Astrocyte (in vitro differentiated cells and primary cell): ENCODE data around the gene DLGAP5. TPM values are rescaled to one million over a fixed set of nuclear protein-coding genes. Genes with fewer than 3 reads are reported as not detected.

Experiments
- DNase-seq: peaks from one replicate; pipeline ENCODE4 v3.0.0-alpha.2; 2010; ENCODE audit warnings: low read depth
- FAIRE-seq: peaks from 2 replicates; lab custom pipeline; 2011; peaks lifted over from hg19 to GRCh38; lab: Jason Lieb, UNC
- H2AFZ ChIP-seq: 2 replicates; pipeline ENCODE4 v1.6.0; 2012; ENCODE audit warnings: low read depth, low read length, inconsistent platforms
- H3K27ac ChIP-seq: 2 replicates; pipeline ENCODE4 v1.5.1; 2011; ENCODE audit warnings: low read depth, low read length, inconsistent platforms
- H3K27me3 ChIP-seq: 2 replicates; pipeline ENCODE4 v1.6.0; 2011; ENCODE audit warnings: low read length, inconsistent platforms; ENCODE audit not compliant: insufficient read depth
- H3K36me3 ChIP-seq: 2 replicates; pipeline ENCODE4 v1.5.1; 2011; ENCODE audit warnings: low read length, inconsistent platforms; ENCODE audit not compliant: insufficient read depth
- H3K4me1 ChIP-seq: 2 replicates; pipeline ENCODE4 v1.5.1; 2011; ENCODE audit warnings: low read length, inconsistent platforms; ENCODE audit not compliant: insufficient read depth
- H3K4me2 ChIP-seq: 2 replicates; pipeline ENCODE4 v1.6.0; 2012; ENCODE audit warnings: low read length, inconsistent platforms
- H3K4me3 ChIP-seq: 2 replicates; pipeline ENCODE4 v1.5.1; 2011; ENCODE audit warnings: low read depth, mild to moderate bottlenecking, low read length, inconsistent platforms; ENCODE audit not compliant: insufficient read depth
- H3K79me2 ChIP-seq: 2 replicates; pipeline ENCODE4 v1.6.0; 2012; ENCODE audit warnings: mild to moderate bottlenecking, low read length, inconsistent platforms; ENCODE audit not compliant: insufficient read depth
- H3K9ac ChIP-seq: 2 replicates; pipeline ENCODE4 v1.6.0; 2012; ENCODE audit warnings: mild to moderate bottlenecking, low read length, inconsistent platforms
- H3K9me3 ChIP-seq: 2 replicates; pipeline ENCODE4 v1.5.1; 2012; ENCODE audit warnings: low read depth, mild to moderate bottlenecking, low read length, inconsistent platforms; ENCODE audit not compliant: insufficient read depth
- H4K20me1 ChIP-seq: 2 replicates; pipeline ENCODE4 v1.6.0; 2012; ENCODE audit warnings: low read length, inconsistent platforms; ENCODE audit not compliant: insufficient read depth
- H3K27ac Mint-ChIP-seq: one replicate; pipeline ENCODE4 v1.8.0; 2021; ENCODE audit warnings: mild to moderate bottlenecking, mixed read lengths; ENCODE audit not compliant: unreplicated experiment
- H3K27me3 Mint-ChIP-seq: one replicate; pipeline ENCODE4 v1.8.0; 2021; ENCODE audit warnings: low read depth, mixed read lengths; ENCODE audit not compliant: unreplicated experiment
- H3K36me3 Mint-ChIP-seq: one replicate; pipeline ENCODE4 v1.8.0; 2021; ENCODE audit warnings: low read depth, mixed read lengths; ENCODE audit not compliant: unreplicated experiment
- H3K4me1 Mint-ChIP-seq: one replicate; pipeline ENCODE4 v1.8.0; 2021; ENCODE audit warnings: low read depth, mixed read lengths; ENCODE audit not compliant: unreplicated experiment
- H3K4me3 Mint-ChIP-seq: one replicate; pipeline ENCODE4 v1.8.0; 2021; ENCODE audit warnings: mild to moderate bottlenecking, moderate library complexity, mixed read lengths; ENCODE audit not compliant: unreplicated experiment
- H3K9me3 Mint-ChIP-seq: one replicate; pipeline ENCODE4 v1.8.0; 2021; ENCODE audit warnings: mild to moderate bottlenecking, mixed read lengths; ENCODE audit not compliant: unreplicated experiment
- CTCF ChIP-seq: IDR thresholded peaks from 2 replicates; pipeline ENCODE4 v1.5.1; 2011; ENCODE audit warnings: low read depth, mild to moderate bottlenecking, inconsistent platforms, low read length, moderate library complexity; ENCODE audit not compliant: insufficient read depth
- EZH2 ChIP-seq: IDR thresholded peaks from 2 replicates; pipeline ENCODE4 v1.6.1; 2012; ENCODE audit warnings: mild to moderate bottlenecking, low read length, inconsistent platforms; ENCODE audit not compliant: insufficient read depth
- total RNA-seq: library from RNA; stranded (reverse); gene quantifications from 2 replicates; pipeline ENCODE4 v1.2.1, GENCODE V29; 2021

DLGAP5 gene
- total RNA-seq, 1 donor from 2014 or later, result 5.4 TPM

GRCh38 chr14:55126034-55126433 lies 65.4 kb downstream of the DLGAP5 start:
- Mint-ChIP-seq H3K27me3 (peaks cover 5% of the 10 kb centered on the region), H3K9me3 (no peaks in the 10 kb centered on the region), H3K4me1 (peaks cover 38% of the 10 kb centered on the region), H3K27ac (no peak overlapping the region), H3K4me3 (no peak overlapping the region), H3K36me3 (no peaks in the 10 kb centered on the region)
- FAIRE-seq (no peak), DNase-seq (no peak)
- Histone ChIP-seq H3K36me3 (no peaks in the 10 kb centered on the region), H2AFZ (no peak overlapping the region), H3K9ac (no peak overlapping the region), H3K4me1 (peaks cover 30% of the 10 kb centered on the region), H3K4me2 (no peak overlapping the region), H4K20me1 (peaks cover 9% of the 10 kb centered on the region), H3K27ac (no peak overlapping the region), H3K9me3 (no peaks in the 10 kb centered on the region), H3K4me3 (no peak overlapping the region), H3K27me3 (no peaks in the 10 kb centered on the region), H3K79me2 (peaks cover 15% of the 10 kb centered on the region)
- TF ChIP-seq CTCF, result no peak
- TF ChIP-seq EZH2, result no peak

- no peak for FAIRE-seq
- H3K4me3 ChIP-seq, result no peak overlapping the region
Measured at GRCh38 chr14:55125403-55125802, 66.0 kb downstream of the DLGAP5 start.

More at GRCh38 chr14:55125403-55125802, 66.0 kb downstream of the DLGAP5 start:
- H3K79me2 ChIP-seq, result peaks cover 10% of the 10 kb centered on the region
- H3K36me3 ChIP-seq, result no peaks in the 10 kb centered on the region
- no peak overlapping the region for H3K9ac ChIP-seq
- DNase-seq, result no peak
- no peaks in the 10 kb centered on the region for H3K27me3 ChIP-seq
- no peak overlapping the region for H3K4me2 ChIP-seq
- no peaks in the 10 kb centered on the region for H3K36me3 Mint-ChIP-seq
- peaks cover 36% of the 10 kb centered on the region for H3K4me1 Mint-ChIP-seq
- H3K9me3 ChIP-seq, result no peaks in the 10 kb centered on the region
- no peak for TF ChIP-seq CTCF
- no peak for TF ChIP-seq EZH2
- no peak overlapping the region for H3K27ac Mint-ChIP-seq
- H2AFZ ChIP-seq, result no peak overlapping the region
- H3K27ac ChIP-seq, result no peak overlapping the region
- no peaks in the 10 kb centered on the region for H3K9me3 Mint-ChIP-seq
- H3K4me3 Mint-ChIP-seq, result no peak overlapping the region
- peaks cover 5% of the 10 kb centered on the region for H3K27me3 Mint-ChIP-seq
- H3K4me1 ChIP-seq, result peaks cover 30% of the 10 kb centered on the region
- peaks cover 5% of the 10 kb centered on the region for H4K20me1 ChIP-seq
